H9 (cell line): ENCODE measurements around the gene SSBP3. TPM values are rescaled to one million over a fixed set of nuclear protein-coding genes. Genes with fewer than 3 reads are reported as not detected.
A peak's percentile ranks its signal among the peaks of the same experiment; 100 is the strongest.

Source experiments
- DNase-seq: peaks from one replicate; pipeline ENCODE4 v3.0.0-alpha.2; 2017
- H2AFZ ChIP-seq: one replicate; pipeline ENCODE4 v1.6.1; 2013; ENCODE audit warnings: mild to moderate bottlenecking, low read length, control low read depth, moderate library complexity
- H2AK5ac ChIP-seq: 2 replicates; pipeline ENCODE4 v1.6.1; 2013; ENCODE audit warnings: low read length, control low read depth, mixed read lengths; ENCODE audit not compliant: insufficient read length
- H2BK120ac ChIP-seq: one replicate; pipeline ENCODE4 v1.6.1; 2013; ENCODE audit warnings: low read depth, mild to moderate bottlenecking, low read length, control low read depth, inconsistent platforms; ENCODE audit not compliant: poor library complexity, severe bottlenecking
- H2BK12ac ChIP-seq: 2 replicates; pipeline ENCODE4 v1.6.1; 2013; ENCODE audit warnings: low read length, control low read depth, mixed read lengths, low read depth; ENCODE audit not compliant: insufficient read length
- H2BK15ac ChIP-seq: 2 replicates; pipeline ENCODE4 v1.6.1; 2013; ENCODE audit warnings: low read depth, low read length, control low read depth
- H2BK20ac ChIP-seq: one replicate; pipeline ENCODE4 v1.6.1; 2013; ENCODE audit warnings: low read depth, mild to moderate bottlenecking, low read length, control low read depth, inconsistent platforms; ENCODE audit not compliant: poor library complexity, severe bottlenecking
- H2BK5ac ChIP-seq: 2 replicates; pipeline ENCODE4 v1.6.1; 2013; ENCODE audit warnings: low read length, control low read depth, mixed read lengths; ENCODE audit not compliant: insufficient read length
- H3K14ac ChIP-seq: 2 replicates; pipeline ENCODE4 v1.6.1; 2013; ENCODE audit warnings: low read length, control low read depth; ENCODE audit not compliant: insufficient read depth
- H3K18ac ChIP-seq: 2 replicates; pipeline ENCODE4 v1.6.1; 2013; ENCODE audit warnings: low read depth, mild to moderate bottlenecking, mixed read lengths, low read length, control low read depth; ENCODE audit not compliant: insufficient read length
- H3K23ac ChIP-seq: 2 replicates; pipeline ENCODE4 v1.6.1; 2013; ENCODE audit warnings: low read length, control low read depth, mixed read lengths, low read depth; ENCODE audit not compliant: insufficient read length
- H3K23me2 ChIP-seq: 2 replicates; pipeline ENCODE4 v1.6.1; 2013; ENCODE audit warnings: low read depth, mild to moderate bottlenecking, mixed read lengths, low read length, control low read depth; ENCODE audit not compliant: insufficient read length, poor library complexity, severe bottlenecking
- H3K27ac ChIP-seq: 2 replicates; pipeline ENCODE4 v1.5.1; 2013; ENCODE audit warnings: low read length, control low read depth, mixed read lengths, low read depth; ENCODE audit not compliant: insufficient read length
- H3K27me3 ChIP-seq: 2 replicates; pipeline ENCODE4 v1.6.1; 2013; ENCODE audit warnings: low read length, control low read depth, inconsistent platforms; ENCODE audit not compliant: insufficient read depth
- H3K4ac ChIP-seq: 2 replicates; pipeline ENCODE4 v1.6.1; 2013; ENCODE audit warnings: low read depth, mild to moderate bottlenecking, control low read depth, inconsistent platforms, low read length, moderate library complexity
- H3K4me1 ChIP-seq: 2 replicates; pipeline ENCODE4 v1.6.1; 2013; ENCODE audit warnings: low read length, control low read depth, inconsistent platforms; ENCODE audit not compliant: insufficient read depth
- H3K4me2 ChIP-seq: 2 replicates; pipeline ENCODE4 v1.6.1; 2013; ENCODE audit warnings: low read length, control low read depth, mixed read lengths; ENCODE audit not compliant: insufficient read length, insufficient read depth
- H3K56ac ChIP-seq: 2 replicates; pipeline ENCODE4 v1.6.1; 2013; ENCODE audit warnings: low read depth, mild to moderate bottlenecking, mixed read lengths, low read length, control low read depth; ENCODE audit not compliant: insufficient read length
- H3K79me1 ChIP-seq: 2 replicates; pipeline ENCODE4 v1.6.1; 2013; ENCODE audit warnings: low read depth, mild to moderate bottlenecking, moderate library complexity, low read length, control low read depth, inconsistent platforms; ENCODE audit not compliant: insufficient read depth, poor library complexity, severe bottlenecking
- H3K79me2 ChIP-seq: 2 replicates; pipeline ENCODE4 v1.6.1; 2013; ENCODE audit warnings: low read length, control low read depth, inconsistent platforms; ENCODE audit not compliant: insufficient read depth
- H3K9ac ChIP-seq: 2 replicates; pipeline ENCODE4 v1.6.1; 2013; ENCODE audit warnings: low read length, control low read depth, mixed read lengths; ENCODE audit not compliant: insufficient read length; ENCODE audit errors: extremely low read depth
- H3K9me3 ChIP-seq: one replicate; pipeline ENCODE4 v1.6.1; 2013; ENCODE audit warnings: low read depth, low read length, inconsistent platforms; ENCODE audit not compliant: control insufficient read depth
- H3T11ph ChIP-seq: one replicate; pipeline ENCODE4 v1.6.1; 2013; ENCODE audit warnings: mild to moderate bottlenecking, low read length, control low read depth, inconsistent platforms
- H4K20me1 ChIP-seq: one replicate; pipeline ENCODE4 v1.6.1; 2013; ENCODE audit not compliant: control insufficient read depth, insufficient read length, insufficient read depth
- H4K5ac ChIP-seq: 2 replicates; pipeline ENCODE4 v1.6.1; 2013; ENCODE audit warnings: low read depth, mild to moderate bottlenecking, mixed read lengths, low read length, control low read depth; ENCODE audit not compliant: insufficient read length
- H4K8ac ChIP-seq: replicated peaks from 2 replicates; pipeline ENCODE4 v1.6.1; 2013; ENCODE audit warnings: low read length, control low read depth, mixed read lengths, low read depth; ENCODE audit not compliant: insufficient read length
- H4K91ac ChIP-seq: 2 replicates; pipeline ENCODE4 v1.6.1; 2013; ENCODE audit warnings: low read depth, mild to moderate bottlenecking, moderate library complexity, mixed read lengths, low read length, control low read depth; ENCODE audit not compliant: insufficient read length
- H3K27ac Mint-ChIP-seq, 3 experiments: 2 replicates in 2 of 3; 3 replicates in 1 of 3; pipeline ENCODE4 v1.8.0; 2020 to 2021; ENCODE audit warnings: mixed read lengths in 3 of 3, mild to moderate bottlenecking in 1 of 3, moderate library complexity in 1 of 3
- H3K27me3 Mint-ChIP-seq: 2 replicates; pipeline ENCODE4 v1.8.0; 2021; ENCODE audit warnings: low read depth, mild to moderate bottlenecking, moderate library complexity, mixed read lengths
- H3K36me3 Mint-ChIP-seq, 3 experiments: 2 replicates in 2 of 3; 3 replicates in 1 of 3; pipeline ENCODE4 v1.8.0; 2020 to 2021; ENCODE audit warnings: low read depth in 3 of 3, mixed read lengths in 3 of 3; ENCODE audit not compliant: insufficient read depth in 1 of 3
- H3K4me1 Mint-ChIP-seq, 2 experiments: 2 replicates each; pipeline ENCODE4 v1.8.0; 2020; ENCODE audit warnings: mixed read lengths in 2 of 2
- H3K4me3 Mint-ChIP-seq, 2 experiments: 2 replicates in 1 of 2; 3 replicates in 1 of 2; pipeline ENCODE4 v1.8.0; 2020 to 2021; ENCODE audit warnings: mild to moderate bottlenecking in 2 of 2, mixed read lengths in 2 of 2, moderate library complexity in 1 of 2
- H3K9me3 Mint-ChIP-seq, 2 experiments: 2 replicates in 1 of 2; 3 replicates in 1 of 2; pipeline ENCODE4 v1.8.0; 2020; ENCODE audit warnings: mild to moderate bottlenecking in 2 of 2, mixed read lengths in 2 of 2, moderate library complexity in 1 of 2
- WGBS: extraction: QIAGEN DNeasy Blood & Tissue Kit; methylation state at CpG from one replicate; pipeline ENCODE4 v1.1.7; 2013; ENCODE audit warnings: missing lambda C conversion rate, low lambda C conversion rate, mixed read lengths; ENCODE audit not compliant: insufficient read length; ENCODE audit errors: extremely low coverage; 5-methylcytosine and 5-hydroxymethylcytosine counted together
- total RNA-seq: library from RNA; stranded (reverse); gene quantifications from 2 replicates; pipeline ENCODE4 v1.2.1, GENCODE V29; 2021
- TF ChIP-seq, protein P1 (sequence below): fragments of 200-600 bp; sonication (generic); conservative IDR thresholded peaks from 3 replicates; pipeline ENCODE4 v1.8.0; 2021; ENCODE audit warnings: antibody characterized with exemption, mild to moderate bottlenecking

The SSBP3 gene
- total RNA-seq, 1 experiment from 2014 or later = 126 TPM

DNA sequence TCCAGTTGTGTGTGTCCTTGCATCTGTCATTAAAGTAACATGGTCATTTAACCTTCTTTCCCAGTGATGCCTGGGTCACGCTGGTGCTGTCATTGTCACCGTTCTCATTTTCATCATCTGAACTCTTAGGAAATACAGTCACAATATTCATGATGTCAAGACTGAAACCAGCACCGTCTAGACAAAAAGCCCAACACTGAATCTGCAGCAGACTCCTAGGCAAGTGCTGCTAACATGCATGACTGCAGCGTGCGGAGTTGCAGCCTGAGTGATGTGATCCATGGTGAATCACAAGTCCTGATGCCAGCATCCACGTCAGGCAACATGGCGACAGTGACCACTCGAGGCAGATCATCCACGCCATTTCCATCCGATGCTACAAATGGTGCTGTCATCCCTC, 168.6 kb downstream of the SSBP3 start:
- peaks cover 5 to 6% of the 10 kb centered on the region in 2 experiments; a peak in 4 of 5 replicates for H3K9me3 Mint-ChIP-seq
- H3K4me1 Mint-ChIP-seq = no peaks in the 10 kb centered on the region
- Histone ChIP-seq H3K9me3 (no peaks in the 10 kb centered on the region), H3K56ac (no peak overlapping the region), H3K27me3 (no peaks in the 10 kb centered on the region), H2BK15ac (no peak overlapping the region), H4K91ac (no peak overlapping the region), H2BK12ac (no peak overlapping the region), H3K79me1 (no peaks in the 10 kb centered on the region), H2BK20ac (no peak overlapping the region), H3K23ac (no peak overlapping the region), H2AK5ac (no peak overlapping the region), H3K4me1 (no peaks in the 10 kb centered on the region), H3K4me2 (no peak overlapping the region), H2BK5ac (no peak overlapping the region), H3K79me2 (no peaks in the 10 kb centered on the region), H3K23me2 (no peaks in the 10 kb centered on the region), H2BK120ac (no peak overlapping the region), H3K27ac (no peak overlapping the region), H4K20me1 (no peaks in the 10 kb centered on the region), H4K5ac (no peak overlapping the region), H3K18ac (no peak overlapping the region), H3K4ac (no peak overlapping the region), H4K8ac (no peak overlapping the region), H3T11ph (no peak overlapping the region), H2AFZ (no peak overlapping the region), H3K9ac (no peak overlapping the region), H3K14ac (no peak overlapping the region)
- DNase-seq = no peak
- peaks cover 36 to 71% (median 54%) of the 10 kb centered on the region in 3 experiments for H3K36me3 Mint-ChIP-seq
- WGBS = no CpG with 5 or more reads among the region's 10 CpGs
- no peak overlapping the region for H3K4me3 Mint-ChIP-seq
- H3K27me3 Mint-ChIP-seq = no peaks in the 10 kb centered on the region; the same call in 1 of the 2 replicates
- H3K27ac Mint-ChIP-seq = peak overlapping the region in 1 of 3 experiments; percentile 37; a peak in 1 of 7 replicates
- TF ChIP-seq, protein P1, sequence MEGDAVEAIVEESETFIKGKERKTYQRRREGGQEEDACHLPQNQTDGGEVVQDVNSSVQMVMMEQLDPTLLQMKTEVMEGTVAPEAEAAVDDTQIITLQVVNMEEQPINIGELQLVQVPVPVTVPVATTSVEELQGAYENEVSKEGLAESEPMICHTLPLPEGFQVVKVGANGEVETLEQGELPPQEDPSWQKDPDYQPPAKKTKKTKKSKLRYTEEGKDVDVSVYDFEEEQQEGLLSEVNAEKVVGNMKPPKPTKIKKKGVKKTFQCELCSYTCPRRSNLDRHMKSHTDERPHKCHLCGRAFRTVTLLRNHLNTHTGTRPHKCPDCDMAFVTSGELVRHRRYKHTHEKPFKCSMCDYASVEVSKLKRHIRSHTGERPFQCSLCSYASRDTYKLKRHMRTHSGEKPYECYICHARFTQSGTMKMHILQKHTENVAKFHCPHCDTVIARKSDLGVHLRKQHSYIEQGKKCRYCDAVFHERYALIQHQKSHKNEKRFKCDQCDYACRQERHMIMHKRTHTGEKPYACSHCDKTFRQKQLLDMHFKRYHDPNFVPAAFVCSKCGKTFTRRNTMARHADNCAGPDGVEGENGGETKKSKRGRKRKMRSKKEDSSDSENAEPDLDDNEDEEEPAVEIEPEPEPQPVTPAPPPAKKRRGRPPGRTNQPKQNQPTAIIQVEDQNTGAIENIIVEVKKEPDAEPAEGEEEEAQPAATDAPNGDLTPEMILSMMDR = no peak
